ENCODE measurements around the gene SLC25A12.
"Not testable (repeated sequence)": the region's sequence is repeated elsewhere in the genome, so short reads cannot be mapped to it uniquely, and the experiment has no call there.

SLC25A12 gene

DNA sequence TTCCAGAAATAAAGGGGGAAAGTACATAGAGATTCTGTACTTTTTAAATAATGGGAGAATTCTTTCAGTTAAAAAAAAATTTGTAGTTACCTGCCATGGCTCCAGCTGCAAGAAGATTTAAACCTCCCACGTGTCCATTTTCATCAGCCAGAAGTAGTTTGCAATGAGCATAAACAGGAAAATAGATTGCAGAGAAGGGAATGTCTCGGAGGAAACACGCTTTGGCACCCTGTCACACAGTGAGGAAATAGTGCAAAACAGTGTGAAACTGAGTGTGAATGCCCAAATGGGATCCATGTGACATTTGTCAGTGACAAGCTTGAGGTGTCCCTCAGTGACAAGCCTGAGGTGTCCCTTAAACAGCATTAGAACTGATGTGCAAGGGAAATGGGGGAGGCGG is 102.7 kb downstream of the SLC25A12 start:
- no peak for DNase-seq (ENCODE audit: low read depth, low spot score)

DNA sequence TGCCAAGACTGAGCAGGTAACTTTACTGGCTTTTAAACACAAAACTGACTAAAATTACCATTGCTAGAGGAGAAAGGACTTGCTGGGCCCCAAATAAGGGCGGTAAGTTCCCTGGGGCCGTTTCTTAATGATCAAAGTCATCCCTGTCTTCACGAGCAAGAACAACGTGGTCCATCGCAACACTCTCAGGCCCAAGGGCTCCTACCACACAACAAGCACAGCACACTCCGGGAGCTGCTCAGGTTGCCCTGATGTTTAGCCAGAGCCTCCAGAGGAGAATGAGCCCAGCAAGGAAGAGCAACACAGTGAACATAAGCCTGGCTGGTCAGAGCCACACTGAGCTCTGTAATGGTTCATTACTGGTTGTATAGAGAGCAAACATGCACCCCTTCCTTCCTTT is 104.1 kb downstream of the SLC25A12 start:
- no peak for DNase-seq (ENCODE audit: low read depth, low spot score)

DNA sequence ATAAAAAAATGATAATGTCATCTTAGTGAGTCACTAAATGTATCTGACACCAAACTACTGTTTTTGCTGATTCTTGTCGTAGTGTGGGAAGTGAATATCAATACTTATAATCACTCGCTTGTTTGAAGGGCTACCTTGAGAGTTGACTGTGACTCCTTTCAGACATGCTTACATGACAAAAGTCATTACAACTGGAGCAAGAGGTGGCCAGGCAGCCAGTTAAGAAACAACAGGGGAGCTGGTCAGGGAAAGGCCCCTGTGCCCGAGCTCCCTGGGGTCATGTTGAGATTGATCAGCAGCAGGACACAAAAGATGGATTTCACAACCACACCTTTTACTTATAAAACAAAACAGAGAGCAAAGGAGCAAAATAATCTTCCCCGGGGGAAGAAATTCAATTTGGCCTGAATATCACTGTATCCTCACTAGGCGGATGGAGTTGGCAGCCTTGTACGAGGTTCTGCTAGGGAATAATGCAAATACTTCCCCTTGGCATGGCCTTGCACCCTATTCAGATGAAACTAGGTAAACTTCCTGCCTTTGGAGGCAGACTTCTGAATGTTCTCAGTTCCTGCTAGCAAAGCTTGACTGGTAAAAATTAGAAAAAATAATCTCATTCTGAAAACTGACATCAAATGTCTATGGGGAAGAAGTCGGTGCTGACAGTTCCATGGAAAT is 105.6 kb downstream of the SLC25A12 start:
- DNase-seq (ENCODE audit: low read depth, low spot score), result no peak

DNA sequence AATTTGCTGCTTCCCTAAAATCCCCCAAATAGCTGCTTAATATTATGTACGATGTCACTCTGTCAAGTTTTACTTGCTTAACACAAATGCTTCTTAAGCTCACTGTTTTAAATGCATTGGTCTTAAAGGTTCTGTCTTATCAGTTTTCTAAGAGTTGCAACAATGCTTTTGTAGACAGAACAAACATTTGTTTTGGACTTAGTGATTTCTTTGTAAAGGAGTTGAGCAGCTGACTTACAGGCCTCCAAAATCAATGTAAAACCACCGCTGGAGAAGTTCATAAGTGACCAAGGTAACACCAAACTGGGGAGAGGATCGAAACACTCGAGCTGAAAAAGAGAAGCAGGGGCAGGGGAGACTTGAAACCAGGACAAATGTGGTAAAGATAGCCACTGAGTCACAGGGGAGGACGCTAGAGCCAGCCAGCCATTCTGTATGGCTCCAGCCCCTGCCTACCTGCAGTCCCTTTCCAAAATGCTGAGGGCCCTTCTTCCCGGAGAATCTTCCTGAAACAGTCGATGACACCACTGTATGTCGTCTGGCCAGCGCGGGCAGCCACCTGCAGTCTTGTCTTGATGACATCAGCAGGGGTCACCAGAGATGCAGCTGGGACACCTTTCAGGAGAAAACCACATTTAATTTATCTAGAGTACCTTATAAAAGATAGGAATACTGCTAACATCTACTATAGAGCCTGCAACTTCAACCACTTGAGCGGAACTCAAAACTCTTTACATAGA is 106.5 kb downstream of the SLC25A12 start:
- no peak for DNase-seq (ENCODE audit: low read depth, low spot score)

DNA sequence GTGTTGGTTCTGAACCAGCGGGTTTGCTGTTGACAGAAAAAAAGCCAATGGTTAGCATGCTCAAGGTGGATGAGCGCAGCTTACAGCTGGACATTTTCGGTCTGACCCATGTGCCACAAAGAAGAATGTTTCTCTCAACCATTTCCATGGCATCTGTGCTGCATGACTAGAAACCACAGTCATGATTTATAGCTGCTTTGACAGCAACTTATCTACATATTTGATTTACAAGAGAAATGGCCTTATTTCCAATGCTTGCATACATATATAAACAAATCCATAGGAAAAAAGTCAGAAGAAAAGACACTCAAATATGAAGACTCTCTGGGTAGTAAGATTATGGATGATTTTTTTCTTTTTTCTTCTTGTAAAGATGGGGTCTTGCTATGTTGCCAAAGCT is 108.6 kb downstream of the SLC25A12 start:
- DNase-seq (ENCODE audit: low read depth, low spot score), result no peak

DNA sequence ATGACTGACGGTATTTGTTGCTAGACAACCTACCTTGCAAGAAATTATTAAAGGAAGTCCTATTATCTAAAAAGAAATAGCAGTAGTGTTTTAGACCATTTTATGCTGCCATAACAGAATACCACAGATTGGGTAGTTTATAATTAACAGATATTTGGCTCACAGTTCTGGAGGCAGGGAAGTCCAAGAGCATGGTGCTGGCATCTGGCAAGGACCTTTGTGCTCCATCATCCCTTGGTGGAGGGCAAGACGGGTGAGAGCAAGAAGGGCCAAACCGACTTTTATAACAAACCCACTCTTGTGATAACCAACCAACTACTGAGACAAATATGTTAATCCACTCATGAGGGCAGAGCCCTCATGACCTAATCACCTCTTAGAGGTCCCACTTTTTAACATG is 115.5 kb downstream of the SLC25A12 start:
- no peak for DNase-seq (ENCODE audit: low read depth, low spot score)

DNA sequence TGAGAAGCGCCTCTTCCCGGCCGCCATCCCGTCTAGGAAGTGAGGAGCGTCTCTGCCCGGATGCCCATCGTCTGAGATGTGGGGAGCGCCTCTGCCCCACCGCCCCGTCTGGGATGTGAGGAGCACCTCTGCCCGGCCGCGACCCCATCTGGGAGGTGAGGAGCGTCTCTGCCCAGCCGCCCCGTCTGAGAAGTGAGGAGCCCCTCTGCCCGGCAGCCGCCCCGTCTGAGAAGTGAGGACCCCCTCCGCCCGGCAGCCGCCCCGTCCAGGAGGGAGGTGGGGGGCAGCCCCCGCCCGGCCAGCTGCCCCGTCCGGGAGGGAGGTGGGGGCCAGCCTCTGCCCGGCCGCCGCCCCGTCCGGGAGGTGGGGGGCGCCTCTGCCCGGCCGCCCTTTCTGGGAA is 119.5 kb downstream of the SLC25A12 start:
- DNase-seq (ENCODE audit: low read depth, low spot score), result not testable (repeated sequence)

DNA sequence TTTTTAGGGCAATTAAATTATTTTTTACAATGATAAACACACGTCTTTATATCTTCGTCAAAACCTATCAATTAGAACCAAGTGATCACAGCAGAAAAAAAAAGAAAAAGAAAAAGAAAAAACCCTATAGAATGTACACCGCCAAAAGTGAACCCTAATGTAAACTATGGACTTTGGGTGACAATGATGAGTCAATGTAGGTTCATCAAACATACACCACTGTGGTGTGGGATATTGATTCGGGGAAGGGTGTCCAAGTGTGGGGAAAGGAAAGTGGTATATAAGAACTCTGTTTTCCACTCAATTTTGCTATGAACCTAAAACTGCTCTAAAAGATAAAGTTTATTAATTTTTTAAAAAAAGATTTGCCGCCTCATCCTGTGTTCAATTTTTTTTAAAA is 121.7 kb downstream of the SLC25A12 start:
- DNase-seq (ENCODE audit: low read depth, low spot score), result no peak

DNA sequence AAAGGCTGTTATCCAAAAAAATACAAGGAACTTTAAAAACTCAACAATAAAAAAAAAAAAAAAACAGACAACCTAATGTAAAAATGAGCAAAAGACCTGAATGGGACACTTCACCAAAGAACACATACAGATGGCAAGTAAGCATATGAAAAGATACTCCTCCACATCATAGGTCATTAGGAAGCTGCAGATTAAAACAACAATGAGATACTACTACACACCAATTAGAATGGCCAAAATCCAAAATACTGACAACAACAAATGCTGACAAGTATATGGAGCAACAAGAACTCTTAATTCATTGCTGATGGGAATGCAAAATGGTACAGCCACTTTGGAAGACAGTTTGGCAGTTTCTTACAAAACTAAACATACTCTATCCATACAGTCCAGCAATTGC is 122.6 kb downstream of the SLC25A12 start:
- no peak for DNase-seq (ENCODE audit: low read depth, low spot score)

DNA sequence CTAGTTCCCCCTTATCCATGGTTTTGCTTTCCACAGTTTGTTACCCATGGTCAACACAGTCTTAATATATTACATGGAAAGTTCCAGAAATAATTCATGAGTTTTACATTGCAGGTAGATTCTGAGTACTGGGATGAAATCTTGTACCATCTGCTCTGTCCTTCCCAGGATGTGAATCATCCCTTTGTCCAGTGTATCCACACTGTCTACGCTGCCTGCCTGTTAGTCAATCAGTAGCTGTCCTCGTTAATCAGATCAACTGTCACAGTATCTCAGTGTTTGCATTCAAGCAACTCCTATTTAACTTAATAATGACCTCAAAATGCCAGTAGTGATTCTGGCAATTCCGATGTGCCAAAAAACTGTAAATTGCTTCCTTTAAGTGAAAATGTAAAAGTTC is 130.4 kb downstream of the SLC25A12 start:
- DNase-seq (ENCODE audit: low read depth, low spot score), result no peak

DNA sequence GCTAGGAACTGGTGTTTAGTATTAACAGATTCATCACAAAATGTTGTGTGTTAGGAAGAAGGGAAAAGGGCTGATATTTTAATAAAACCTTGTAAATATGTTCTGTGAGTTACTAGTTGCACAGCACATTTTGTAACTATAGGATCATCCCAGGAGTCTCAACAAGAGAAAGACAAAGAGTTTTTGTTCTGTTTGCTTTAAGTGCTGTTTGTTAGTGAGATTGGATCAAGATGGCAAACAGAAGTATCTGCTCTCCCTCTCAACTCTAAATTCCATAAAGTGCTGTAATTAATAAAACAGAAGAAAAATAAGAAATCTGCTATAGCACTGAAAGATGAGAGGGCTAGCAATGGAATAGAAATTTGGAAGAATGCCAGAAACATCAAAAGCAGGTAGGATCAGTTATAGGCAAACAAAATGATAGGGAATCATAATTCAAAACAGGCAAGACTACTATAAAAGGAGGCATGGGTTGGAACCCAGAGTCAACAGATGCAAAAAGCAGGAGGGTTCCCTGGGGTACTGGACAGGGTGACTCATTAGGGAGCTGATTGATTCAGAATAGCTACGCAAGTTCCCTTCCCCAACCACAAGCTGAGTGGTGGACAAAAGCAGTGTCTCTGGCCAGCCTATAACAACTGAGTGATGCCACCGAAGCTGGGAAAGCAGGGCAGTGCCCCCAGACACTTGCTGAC is 131.0 kb downstream of the SLC25A12 start:
- DNase-seq (ENCODE audit: low read depth, low spot score), result no peak

DNA sequence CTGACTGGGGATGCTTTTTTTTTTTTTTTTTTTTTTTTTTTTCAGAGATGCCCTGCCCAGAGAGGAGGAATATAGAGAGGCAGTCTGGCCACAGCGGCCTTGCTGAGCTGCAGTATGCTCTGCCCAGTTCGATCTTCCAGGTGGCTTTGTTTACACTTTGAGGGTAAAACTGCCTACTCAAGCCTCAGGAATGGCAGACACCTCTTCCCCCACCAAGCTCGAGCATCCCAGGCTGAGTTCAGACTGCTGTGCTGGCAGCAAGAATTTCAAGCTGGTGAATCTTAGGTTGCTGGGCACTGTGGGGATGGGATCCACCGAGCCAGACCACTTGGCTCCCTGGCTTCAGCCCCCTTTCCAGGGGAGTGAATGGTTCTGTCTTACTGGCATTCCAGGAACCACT is 132.9 kb downstream of the SLC25A12 start:
- not testable (repeated sequence) for DNase-seq (ENCODE audit: low read depth, low spot score)

DNA sequence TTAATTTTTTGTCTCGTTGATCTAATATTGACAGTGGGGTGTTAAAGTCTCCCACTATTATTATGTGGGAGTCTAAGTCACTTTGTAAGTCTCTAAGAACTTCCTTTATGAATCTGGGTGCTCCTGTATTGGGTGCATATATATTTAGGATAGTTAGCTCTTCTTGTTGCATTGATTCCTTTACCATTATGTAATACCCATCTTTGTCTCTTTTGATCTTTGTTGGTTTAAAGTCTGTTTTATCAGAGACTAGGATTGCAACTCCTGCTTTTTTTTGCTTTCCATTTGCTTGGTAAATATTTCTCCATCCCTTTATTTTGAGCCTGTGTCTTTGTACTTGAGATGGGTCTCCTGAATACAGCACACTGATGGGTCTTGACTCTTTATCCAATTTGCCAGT is 135.3 kb downstream of the SLC25A12 start:
- DNase-seq (ENCODE audit: low read depth, low spot score), result not testable (repeated sequence)

DNA sequence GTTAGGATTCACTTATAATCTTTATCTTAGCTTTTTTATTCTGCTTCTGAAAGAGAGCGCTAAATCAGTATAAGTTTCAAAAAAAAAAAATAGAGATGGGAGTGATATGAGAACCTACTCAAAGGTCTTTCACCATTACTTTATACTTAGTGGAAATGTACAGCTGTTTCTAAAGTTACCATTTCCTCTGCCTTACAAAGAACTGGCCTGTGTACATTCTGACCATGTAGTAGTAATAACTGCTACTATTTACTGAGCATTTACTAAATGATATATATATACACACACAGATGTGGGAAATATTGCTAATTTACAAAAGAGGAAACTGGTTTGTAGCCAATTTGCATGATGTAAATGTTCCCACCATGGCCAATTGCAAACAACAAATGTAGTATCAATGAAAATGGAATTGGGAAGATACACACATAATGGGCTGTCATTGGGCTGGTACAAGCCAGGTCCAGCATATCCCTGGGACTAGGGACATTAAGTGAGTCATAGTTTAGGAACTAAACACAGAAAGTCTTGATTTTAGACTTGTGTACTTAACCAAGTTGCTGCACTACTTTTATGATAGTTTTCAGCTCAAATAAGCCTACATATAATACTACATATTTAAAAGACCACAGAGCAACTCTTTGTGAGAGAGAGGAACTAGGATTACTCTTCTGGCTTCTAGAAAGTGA is 139.6 kb downstream of the SLC25A12 start:
- DNase-seq (ENCODE audit: low read depth, low spot score), result no peak

DNA sequence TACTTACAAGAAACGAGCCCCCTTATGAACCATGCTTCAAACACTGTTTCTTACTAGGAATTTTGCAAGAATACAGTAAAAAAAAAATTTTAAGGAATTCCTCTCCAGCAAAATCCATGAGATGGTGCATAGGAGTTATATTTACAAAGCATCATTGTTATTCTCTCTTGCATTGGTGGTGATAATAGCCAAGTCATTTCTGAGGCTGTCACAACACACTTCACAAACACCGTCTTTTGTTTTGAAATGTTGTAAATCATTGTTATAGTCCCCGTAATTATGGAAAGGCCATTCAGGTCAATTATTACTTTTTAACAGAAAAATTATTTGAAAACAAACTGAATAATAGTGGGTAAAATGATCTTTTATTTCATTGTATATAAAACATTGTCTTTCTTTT is 146.7 kb downstream of the SLC25A12 start:
- no peak for DNase-seq (ENCODE audit: low read depth, low spot score)

DNA sequence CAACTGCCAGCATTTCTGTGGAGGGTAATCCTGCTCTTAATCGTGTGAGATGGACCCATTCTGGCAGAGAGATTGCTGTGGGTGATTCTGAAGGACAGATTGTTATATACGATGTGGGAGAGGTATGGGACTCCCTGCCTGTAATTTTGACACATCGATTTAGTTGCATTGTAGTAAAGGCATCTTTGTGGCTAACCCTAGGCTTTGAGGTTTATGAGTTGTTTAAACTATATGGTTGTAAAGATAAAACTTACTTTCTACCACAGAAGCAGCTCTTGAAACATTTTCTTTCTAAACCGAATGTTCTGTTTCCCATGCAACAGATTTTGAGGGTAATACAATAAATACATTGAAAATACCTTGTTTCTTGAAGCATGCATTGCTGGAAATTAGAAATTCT is 148.2 kb downstream of the SLC25A12 start:
- no peak for DNase-seq (ENCODE audit: low read depth, low spot score)

DNA sequence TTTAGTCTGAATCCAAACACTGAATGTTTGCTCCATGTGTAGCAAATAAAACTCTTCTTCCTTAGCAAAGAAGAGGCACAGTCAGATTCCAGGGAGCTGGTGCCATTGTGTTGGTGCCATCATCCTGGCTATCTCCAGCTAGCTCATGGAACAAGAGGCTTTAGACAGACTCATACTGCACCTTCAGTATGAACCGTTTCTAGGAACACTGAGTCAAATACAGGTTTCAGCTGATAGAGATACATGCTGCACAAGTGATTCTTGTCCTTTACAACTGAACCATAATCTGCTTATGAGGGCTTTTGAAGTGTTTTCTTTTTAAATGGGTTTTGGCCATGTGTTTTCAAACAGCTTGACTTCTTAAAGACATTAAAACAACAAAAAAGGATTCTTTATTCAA is 148.9 kb downstream of the SLC25A12 start:
- no peak for DNase-seq (ENCODE audit: low read depth, low spot score)

DNA sequence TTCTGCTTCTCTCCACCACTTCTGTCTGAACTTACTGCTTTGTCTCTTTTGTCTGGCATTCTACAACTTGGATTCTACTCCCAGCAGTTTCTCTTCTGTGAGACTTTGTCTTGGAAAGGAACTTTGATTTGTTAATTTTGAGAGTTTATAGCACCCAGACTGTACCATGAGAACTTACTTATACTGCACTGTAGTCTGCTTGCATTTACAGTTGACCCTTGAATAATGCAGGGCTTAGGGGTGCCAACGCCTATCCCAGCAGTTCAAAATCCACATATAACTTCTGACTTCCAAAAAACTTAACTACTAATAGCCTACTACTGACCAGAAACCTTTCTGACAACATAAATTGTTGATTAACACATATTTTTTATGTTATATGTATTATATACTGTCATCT is 151.3 kb downstream of the SLC25A12 start:
- no peak for DNase-seq (ENCODE audit: low read depth, low spot score)

DNA sequence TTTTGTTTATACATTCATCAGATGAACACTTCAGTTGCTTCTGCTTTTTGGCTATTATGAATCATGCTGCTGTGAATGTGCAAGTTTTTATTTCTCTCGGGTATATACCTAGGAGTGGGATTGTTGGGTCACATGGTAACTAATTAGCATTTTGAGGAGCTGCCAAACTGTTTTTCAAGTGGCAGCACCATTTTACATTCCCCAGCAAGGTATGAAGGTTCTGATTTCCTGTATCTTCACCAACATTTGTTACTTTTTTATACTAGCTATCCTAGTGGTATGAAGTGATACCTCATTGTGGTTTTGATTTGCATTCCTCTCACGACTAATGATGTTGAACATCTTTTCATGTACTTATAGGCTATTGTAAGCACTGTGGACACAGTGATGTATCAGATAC is 152.9 kb downstream of the SLC25A12 start:
- DNase-seq (ENCODE audit: low read depth, low spot score), result no peak

DNA sequence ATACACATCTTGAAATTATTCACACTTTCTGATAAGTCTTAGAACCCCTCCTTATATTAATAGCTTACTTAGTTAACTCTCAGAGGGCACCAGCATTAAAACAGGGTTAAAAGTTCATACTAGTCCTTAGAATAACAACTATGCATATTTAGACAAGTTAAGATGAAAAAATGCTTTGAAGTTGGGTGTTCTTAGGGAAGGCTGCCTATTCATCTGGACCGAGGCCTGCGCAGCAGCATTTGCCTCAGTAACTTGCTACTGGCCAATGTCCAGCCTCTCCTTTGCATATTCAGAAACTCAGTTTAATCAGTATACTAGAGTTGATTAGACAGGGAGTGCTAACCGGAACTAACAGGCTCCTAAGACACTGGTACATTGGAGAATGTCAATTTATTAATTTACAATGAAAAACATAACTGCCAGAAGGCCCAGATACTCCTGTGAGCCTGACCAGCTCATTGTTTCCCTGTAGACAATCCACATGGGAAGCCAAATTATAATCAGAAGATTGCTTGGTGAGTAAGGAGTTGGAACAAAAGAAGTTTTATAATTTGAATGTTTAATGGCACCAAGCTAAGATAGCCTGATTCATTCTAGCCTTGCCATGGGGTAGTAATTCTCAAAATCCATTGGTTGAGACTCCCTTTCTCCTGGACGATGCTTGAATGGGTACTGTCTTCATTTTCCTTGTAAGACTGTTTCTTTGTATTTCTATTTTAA is 157.9 kb downstream of the SLC25A12 start:
- no peak for DNase-seq (ENCODE audit: low read depth, low spot score)
